Activated T-cell treated with anti-CD3 and anti-CD28 coated beads for 48 hours (primary cell): Measurements from ENCODE around the gene KRTAP20-4.

Experiments used
- DNase-seq: peaks from one replicate; pipeline ENCODE4 v3.0.0-alpha.2; 2020; ENCODE audit warnings: low read depth

Gene KRTAP20-4

DNA sequence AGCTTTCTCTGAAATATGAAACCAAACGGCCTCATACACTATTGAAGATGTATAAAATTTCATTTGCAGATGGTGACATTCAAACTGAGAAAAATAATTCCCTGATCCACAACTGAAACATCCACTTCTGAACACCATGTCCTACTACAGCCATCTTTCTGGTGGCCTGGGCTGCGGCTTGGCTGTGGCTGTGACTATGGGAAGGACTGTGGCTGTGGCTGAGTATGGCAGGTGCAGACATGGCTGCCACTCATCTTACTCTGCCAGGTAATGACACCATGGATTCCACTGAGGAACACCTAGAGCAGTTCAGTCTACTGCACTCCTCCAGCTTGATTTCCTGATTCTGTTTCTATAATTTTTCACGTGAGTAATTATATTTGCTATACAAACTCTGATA, at the start of gene KRTAP20-4:
TSS of gene KRTAP20-4 (plus strand) at position 106 of the 400 bp plus-strand sequence.
- no peak for DNase-seq

DNA sequence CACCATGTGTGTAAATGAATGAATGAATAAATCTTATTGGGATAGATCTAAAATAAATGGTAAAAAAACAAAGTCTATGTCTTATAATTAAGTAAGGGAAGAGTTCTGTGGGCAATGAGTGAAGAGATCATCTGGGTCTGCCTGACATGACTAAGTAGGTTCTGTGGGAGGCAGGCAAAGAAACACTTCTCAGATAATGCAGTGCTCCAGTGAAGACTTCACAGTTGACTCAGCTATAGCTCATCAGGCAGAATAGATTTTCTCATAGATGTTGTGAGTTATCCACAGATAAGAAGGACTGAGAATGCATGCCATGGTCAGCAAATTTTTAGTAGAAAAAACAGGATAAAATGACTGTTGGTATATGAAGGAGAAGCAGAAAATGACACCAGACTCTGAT, 42.7 kb upstream of the KRTAP20-4 start:
- no peak for DNase-seq

DNA sequence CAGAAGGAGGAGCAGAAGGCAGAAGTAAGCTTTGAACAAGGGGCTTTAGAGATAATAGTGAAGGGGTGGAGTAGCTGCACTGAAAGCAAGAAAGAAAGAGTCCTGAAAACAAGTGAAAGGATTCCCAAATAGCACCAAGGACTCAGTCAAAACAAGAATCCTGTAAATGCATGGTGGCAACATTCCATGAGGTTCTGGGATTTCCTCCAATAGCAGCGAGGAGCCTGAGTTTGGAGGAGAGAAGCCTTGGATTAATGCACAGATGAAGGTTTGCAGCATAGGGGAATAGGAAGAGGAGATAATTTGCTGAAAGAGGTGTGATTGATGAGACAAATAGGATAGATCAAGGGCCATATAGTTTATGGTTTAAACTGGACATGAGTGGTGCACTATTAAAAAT, 41.1 kb upstream of the KRTAP20-4 start:
- DNase-seq = no peak

DNA sequence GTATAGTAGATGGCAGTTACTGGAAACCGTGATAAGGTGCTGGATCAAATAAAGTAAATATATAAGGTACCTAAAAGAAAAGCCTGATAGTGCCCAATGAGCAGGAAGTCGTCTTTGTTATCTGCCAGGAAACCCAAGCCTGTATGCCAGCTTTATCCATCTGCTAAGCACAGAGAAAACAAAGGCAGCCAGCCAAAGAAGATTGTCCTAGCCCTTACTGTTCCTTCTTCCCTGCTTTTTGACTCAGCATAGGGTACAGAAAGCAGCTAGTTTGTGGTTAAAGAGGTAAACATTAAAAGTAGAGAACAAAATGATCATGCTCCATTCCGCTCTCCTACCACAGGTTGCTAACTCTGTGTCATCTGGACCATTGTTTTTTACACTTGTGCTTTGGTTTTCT, 40.3 kb upstream of the KRTAP20-4 start:
- no peak for DNase-seq

DNA sequence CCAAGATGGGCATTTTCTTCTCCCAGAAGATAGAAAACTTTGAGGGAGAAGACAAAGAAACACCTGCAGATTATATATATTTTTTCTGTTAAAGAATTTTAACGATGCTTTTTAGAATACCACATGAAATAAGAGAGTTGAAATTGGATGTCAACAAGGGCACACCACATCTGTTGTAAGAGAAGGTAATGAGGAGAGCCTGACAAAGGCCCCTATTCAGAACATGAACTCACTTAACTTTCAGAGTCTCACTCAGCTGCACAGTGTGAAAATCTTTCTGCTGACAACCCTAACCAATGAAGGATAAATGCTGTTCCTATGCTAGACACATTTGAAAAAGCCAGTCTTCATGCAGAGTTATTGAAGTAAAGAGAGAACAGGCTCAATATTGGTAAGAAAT, 37.6 kb upstream of the KRTAP20-4 start:
- DNase-seq = no peak

DNA sequence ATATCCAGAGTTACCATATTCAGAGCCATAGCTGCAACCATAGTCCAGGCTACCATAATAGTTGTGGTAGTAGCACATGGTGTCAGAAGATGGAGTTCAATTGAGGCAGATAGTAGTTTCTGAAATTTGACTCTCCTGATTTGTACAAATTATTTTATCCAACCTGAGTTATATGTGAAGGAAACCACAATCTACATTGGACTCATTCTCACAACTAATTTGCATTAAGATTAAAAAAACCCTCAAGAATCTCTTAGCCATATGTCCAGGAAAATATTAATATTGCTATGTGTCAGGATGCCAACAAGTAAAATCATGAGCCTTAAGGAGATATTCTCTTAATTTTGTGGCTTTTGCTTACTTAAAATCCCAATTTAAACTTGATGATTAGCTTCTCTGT, 30.1 kb upstream of the KRTAP20-4 start, which contains the start of gene KRTAP22-2:
TSS of gene KRTAP22-2 (minus strand) at position 101 of the 400 bp plus-strand sequence.
- DNase-seq = no peak

DNA sequence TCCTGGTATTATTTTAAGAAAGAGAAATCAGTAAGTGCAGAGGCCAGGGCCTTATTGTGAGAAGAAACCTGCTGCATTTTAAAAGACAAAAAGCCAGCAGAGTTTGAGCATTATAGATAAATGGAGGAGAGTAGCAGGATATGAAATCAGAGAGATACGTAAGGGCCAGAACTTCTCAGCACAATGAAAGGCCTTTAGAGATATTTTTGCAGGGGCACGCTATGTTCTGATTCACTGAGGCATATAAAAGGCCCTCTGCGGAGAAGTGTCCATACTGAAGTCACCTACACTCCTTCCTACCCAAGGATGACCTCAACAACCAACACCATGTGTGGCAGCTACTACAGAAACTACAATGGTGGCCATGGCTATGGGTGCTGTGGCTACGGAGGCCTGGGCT, 28.3 kb upstream of the KRTAP20-4 start, which contains the start of gene KRTAP6-3:
TSS of gene KRTAP6-3 (plus strand) at position 301 of the 400 bp plus-strand sequence. CDS start at position 307, 6 bp downstream.
- DNase-seq = no peak

DNA sequence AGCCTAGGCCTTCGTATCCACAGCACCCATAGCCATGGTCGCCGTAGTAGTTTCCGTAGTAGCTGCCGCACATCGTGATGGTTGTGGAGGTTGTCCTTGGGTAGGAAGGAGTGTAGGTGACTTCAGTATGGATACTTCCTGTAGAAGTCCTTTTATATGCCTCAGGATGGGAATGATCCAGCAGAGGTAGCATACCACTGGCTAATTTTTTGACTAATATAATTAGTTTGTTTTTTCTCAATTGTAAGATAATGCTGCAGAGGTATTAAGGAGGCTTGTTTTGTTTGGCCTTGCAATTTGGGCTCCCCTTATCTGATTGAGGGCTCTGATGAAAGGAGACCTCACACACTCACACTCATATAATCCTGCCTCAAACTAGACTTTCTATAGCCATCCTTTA, 21.6 kb upstream of the KRTAP20-4 start, which contains the start of gene KRTAP6-2:
TSS of gene KRTAP6-2 (minus strand) at position 101 of the 400 bp plus-strand sequence. CDS start at position 73, 28 bp downstream.
- no peak for DNase-seq

DNA sequence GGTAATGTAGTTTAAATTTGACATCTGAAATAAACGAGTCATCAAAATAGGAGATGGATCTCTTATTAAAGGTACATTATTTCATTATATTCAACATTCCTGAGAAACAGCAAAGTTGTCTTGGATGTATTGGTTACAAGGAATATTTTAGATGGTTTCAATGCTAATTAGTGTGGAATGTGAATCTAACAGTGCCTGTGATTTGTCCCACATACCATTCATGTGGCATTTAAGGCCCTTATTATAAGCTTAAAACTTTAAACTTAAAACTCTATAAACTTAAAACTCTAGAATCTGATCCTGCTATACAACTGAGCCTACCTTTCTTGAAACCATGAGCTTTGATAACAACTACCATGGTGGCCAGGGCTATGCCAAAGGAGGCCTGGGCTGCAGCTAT, 19.6 kb upstream of the KRTAP20-4 start, which contains the start of gene KRTAP22-1:
TSS of gene KRTAP22-1 (plus strand) at position 301 of the 400 bp plus-strand sequence.
- no peak for DNase-seq

DNA sequence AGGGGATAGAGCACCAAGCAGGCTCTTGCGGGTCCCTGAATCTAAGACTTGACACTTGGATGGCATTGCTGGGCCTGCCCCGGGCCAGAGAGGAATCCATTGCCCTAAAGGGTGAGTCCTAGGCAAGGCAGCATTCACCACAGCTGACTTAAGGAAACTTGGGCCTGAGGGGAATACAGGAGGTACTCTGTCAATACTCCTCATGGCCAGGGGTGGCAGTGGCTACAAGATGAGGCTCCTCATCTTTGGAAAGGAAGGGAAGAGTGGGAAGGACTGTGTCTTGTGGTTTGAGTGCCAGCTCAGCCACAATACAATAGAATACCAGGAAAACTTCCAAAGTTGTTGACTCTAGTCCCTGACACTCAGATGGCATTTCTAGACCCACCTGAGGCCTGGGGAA, 14.5 kb upstream of the KRTAP20-4 start:
- no peak for DNase-seq

DNA sequence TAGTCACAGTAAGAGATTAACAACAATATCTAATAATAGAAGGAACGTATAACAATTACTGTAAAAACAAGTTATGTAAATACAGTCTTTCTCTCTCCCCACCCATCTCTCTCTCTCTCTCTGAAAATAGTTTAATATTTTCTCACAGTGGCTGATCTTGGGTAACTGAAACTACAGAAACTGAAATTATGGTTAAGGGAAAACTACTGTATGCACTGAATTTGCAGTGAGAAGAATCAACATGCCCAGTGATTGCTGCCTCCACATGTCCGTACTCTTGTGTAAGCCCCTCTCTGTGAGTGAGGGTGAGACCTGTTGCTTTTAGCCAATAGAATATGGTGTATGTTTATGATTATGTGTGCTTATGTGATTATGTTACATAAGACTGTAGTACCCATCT, 8.3 kb upstream of the KRTAP20-4 start:
- DNase-seq = no peak

DNA sequence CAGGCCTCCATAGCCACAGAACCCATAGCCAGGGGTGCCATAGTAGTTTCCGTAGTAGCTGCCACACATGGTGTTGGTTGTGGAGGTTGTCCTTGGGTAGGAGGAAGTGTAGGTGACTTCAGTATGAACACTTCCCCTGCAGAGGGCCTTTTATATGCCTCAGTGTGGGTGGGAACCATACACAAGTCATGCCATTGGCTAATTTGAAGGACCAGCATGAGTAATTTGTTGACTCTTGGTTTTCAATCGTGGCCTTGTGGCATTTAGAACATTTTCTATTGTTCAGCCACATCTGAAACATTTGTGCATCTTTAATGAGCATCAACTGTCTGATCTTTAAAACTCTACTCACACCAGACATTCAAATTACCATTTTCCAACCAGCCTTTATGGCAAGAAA, 6.6 kb upstream of the KRTAP20-4 start, which contains the start of gene KRTAP6-1:
TSS of gene KRTAP6-1 (minus strand) at position 95 of the 400 bp plus-strand sequence. CDS start at position 69, 26 bp downstream.
- DNase-seq = no peak

DNA sequence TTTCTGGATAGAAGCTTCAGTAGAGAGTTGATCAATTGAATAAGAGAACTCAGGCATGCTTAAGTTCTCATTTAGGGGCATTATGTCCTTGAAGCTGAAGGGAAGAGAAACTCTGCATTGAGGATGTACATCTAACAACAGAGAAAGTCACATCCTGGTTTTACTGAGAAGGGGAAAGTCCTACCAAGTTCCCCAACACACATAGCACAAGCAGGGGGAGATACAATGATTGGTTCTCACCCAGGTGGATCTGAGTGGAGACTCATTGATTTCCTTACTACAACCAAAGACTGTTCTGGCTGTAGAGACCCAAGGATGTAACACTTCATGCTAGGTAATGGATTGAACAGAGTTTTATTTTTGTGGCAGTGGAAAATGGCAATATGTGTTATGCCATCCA, 5.2 kb upstream of the KRTAP20-4 start:
- no peak for DNase-seq

DNA sequence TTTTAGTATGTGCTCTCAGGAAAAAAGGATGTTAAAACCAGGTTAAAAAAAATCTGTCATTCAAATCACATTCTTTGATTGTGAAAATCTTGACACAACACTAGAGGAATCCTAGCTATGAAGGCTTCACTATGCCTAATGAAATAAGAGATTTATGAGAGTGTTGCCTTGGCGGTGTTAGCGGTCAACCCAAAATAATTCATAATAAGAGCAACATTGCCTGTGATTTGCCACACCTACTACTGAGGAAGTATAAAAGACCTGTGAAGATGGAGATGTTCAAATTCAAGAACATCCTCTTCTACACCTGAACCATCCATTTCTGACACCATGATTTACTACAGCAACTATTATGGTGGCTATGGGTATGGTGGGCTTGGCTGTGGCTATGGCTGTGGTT, 4.3 kb upstream of the KRTAP20-4 start, which contains the start of gene KRTAP20-1:
TSS of gene KRTAP20-1 (plus strand) at position 301 of the 400 bp plus-strand sequence. CDS start at position 331, 30 bp downstream.
- DNase-seq = no peak

DNA sequence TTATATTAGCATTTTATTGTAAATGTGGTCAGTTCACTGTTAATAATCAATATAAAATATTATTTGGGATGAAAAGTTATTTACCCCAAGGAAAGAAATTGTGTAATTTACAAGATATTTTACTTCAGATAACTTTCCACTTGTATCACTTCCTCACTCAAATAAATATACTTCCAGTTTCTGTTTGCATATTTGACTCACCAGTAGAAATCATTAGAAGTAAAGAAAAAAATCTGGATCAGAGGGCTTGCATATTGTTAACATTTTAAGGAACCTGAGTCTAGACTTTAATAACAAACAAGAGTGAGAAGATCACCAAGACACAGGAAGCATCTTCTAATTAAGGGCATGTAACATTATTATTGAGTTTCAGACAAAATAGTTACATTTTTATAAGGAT, 347 bp upstream of the KRTAP20-4 start:
- DNase-seq = no peak

DNA sequence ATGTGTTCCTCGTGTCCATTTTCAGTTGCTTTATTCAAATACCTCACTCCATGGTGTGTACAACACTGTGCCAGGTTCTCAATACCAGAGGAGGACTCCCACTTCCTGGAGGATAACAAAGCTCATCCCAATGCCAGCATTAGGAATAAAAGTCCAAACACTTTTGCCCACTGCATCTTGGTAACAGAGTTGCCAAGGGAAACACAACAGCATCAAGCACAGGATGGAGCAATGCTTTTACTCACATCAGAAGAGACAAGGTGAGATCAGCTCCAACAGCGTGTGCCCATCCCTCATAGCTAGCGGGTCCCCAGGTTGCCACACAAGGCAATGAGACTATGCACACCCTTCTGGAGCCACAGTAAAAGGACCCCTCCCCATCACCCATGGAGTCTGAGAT, 2.9 kb downstream of the KRTAP20-4 start:
- DNase-seq = no peak

DNA sequence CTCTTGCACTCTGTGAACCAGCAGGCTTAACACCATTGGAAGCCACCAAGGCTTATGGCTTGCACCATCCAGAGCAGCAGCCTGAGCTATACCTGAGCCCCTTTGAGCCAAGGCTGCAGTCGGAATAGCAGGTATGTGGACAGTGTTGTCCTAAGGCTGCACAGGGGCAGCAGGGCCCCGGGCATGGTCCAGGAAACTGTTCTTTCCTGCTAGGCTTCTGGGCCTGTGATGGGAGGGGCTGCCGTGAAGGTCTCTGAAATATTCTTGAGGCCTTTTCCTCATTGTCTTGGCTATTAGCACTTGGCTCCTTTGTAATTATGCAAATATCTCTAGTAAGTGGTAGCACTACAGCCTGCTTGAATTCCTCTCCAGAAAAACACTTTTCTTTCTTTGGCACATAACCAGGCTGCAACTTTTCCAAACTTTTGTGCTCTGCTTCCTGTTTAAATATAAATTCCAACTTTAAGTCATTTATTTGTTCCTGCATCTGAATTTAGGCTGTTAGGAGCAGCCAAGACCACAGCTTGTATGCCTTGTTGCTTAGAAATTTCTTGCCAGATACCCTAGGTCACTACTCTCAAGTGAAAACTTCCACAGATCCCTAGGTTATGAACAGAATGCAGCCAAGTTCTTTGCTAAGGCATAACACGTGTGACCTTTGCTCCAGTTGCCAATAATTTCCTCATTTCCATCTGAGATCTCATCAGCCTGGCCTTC, 5.2 kb downstream of the KRTAP20-4 start:
- no peak for DNase-seq

DNA sequence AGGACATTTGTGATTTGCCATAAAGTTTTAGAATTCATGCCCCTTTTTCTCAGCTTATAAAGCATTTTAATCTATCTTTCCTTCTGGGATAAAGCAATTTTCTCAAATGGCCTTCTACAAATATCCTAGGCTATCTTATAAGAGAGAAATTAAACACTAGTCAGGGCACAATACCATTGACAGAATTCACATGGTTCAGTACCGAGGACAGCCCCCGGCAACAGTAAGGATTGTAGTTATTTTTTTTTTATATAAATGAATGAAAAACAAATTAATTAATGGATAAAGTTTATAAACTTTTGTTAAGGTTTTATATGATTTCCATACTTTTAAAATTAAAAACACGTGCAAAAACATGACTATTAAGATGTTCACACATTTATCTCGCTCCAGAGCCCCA, 7.7 kb downstream of the KRTAP20-4 start:
- DNase-seq = no peak

DNA sequence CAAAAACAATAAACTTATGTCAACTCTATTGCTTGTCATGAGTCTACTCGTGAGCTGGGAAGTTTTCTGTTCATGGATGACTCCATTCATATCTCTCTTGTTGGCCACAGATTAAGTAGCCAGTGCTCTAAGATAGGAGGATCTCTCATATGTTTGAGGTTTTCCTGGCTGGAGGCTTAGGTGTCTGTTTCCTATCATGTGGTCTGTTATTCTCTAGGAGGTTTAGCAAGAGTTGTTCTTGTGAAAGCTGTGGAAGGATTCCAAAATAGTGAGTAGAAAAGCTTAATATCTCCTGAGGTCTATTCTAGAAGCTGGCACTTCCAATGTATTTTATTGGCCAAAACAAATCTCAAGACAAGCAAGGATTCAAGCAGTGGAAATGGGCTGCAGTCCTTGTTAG, 8.8 kb downstream of the KRTAP20-4 start:
- no peak for DNase-seq

DNA sequence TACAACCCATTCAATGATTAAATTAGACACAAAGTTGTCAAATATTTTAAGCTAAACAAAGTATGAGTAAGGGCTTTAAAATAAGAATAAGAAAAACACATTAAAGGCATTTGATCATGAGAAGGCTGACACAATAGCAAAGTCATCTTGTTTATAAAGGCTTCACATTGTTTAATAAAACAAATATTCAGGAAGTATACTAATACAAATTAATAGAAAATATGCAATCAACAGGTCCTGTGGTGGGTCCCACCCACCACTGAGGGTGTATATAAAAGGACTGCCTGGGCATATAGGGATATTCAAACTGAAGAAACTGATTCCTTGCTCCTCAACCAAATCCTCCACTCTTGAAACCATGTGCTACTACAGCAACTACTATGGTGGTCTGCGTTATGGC, 14.5 kb downstream of the KRTAP20-4 start, which contains the start of gene KRTAP20-2:
TSS of gene KRTAP20-2 (plus strand) at position 301 of the 400 bp plus-strand sequence. CDS start at position 359, 58 bp downstream.
- no peak for DNase-seq

DNA sequence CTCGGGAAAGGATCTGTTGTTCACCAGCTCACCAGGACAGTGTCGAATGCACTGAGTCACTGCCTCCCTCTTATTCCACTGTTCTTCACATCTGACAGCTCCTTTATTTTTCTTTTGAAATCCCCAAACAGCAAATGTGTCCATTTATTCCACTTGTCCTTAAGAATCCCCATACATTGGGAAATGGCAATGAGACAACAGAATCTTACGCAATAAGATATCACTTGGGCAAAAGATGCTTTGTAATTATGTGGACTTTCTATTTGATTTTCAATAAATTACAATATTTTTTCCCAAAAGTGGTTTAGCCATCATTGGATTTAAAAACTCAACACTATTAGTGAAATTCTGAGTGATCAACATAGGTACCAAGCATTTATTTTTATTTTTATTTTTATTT, 18.3 kb downstream of the KRTAP20-4 start:
- no peak for DNase-seq

DNA sequence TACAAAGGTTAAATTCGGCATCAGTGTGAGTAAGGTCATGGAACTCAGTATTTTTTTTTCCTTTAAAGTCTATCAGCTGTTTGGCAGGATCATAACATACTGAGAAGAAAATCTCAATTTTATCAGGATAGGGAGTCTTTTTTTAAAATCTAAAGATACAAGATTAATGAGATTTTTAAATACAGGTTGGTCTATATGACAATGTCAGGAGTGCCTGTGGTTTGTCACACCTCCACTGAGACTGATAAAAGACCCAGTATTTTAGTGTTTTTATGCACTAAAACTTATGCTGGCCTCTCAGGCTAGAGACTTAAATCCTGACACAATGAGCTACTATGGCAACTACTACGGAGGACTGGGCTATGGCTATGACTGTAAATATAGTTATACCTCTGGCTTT, 22.1 kb downstream of the KRTAP20-4 start, which contains the start of gene KRTAP20-3:
TSS of gene KRTAP20-3 (plus strand) at position 301 of the 400 bp plus-strand sequence.
- DNase-seq = no peak

DNA sequence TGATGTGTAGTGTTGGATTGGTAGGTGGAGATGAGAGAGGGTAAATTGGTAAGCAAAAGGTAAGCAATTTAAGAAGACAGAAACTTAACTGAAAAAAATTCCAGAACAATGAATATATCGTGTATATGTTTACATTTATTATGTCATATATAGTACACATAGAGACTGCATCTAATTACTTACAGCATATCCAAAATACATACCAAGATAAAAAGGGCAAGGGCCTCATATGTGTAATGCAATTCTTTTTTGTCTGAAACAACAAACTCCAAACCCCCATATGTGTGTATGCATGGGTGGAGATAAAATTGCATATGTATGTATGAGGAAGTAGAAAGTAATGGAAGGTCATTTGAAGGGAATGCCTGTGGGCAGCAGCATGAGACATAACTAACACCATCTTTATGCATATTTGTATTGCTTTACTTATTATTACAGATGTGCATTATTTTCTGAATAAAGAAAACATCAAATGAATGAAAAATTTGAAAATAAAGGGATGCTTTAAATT, 26.5 kb downstream of the KRTAP20-4 start:
- no peak for DNase-seq
